HEK293T (cell line): ENCODE results near the gene HSPBAP1.

Experiments
- ARNT ChIP-seq: fragments of 450-650 bp; IDR thresholded peaks from 2 replicates; pipeline ENCODE4 v1.6.1; 2017; ENCODE audit warnings: mild to moderate bottlenecking
- CTBP1 ChIP-seq: fragments of 450-650 bp; IDR thresholded peaks from 2 replicates; pipeline ENCODE4 v1.6.1; 2016; ENCODE audit warnings: borderline replicate concordance
- FOXA1 ChIP-seq: fragments of 450-650 bp; IDR thresholded peaks from 2 replicates; pipeline ENCODE4 v1.6.1; 2016; ENCODE audit warnings: mild to moderate bottlenecking
- NFRKB ChIP-seq: fragments of 450-650 bp; IDR thresholded peaks from 2 replicates; pipeline ENCODE4 v1.6.1; 2016; ENCODE audit warnings: mild to moderate bottlenecking, moderate library complexity
- SP1 ChIP-seq: fragments of 450-650 bp; IDR thresholded peaks from 2 replicates; pipeline ENCODE4 v1.6.1; 2017
- TF ChIP-seq, protein P1 (sequence below): fragments of 450-650 bp; IDR thresholded peaks from 2 replicates; pipeline ENCODE4 v1.6.1; 2016

DNA sequence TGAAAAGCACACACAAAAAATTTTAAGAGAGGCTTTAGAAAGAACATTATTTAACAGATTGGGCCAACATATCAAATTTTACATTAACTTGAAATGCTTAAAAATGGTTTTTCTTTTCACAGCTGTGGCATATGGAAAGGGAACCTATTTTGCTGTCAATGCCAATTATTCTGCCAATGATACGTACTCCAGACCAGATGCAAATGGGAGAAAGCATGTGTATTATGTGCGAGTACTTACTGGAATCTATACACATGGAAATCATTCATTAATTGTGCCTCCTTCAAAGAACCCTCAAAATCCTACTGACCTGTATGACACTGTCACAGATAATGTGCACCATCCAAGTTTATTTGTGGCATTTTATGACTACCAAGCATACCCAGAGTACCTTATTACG is 65.4 kb downstream of the HSPBAP1 start:
- TF ChIP-seq SP1, result no peak
- TF ChIP-seq NFRKB, result no peak
- TF ChIP-seq ARNT, result no peak
- TF ChIP-seq FOXA1, result no peak
- TF ChIP-seq, protein P1, sequence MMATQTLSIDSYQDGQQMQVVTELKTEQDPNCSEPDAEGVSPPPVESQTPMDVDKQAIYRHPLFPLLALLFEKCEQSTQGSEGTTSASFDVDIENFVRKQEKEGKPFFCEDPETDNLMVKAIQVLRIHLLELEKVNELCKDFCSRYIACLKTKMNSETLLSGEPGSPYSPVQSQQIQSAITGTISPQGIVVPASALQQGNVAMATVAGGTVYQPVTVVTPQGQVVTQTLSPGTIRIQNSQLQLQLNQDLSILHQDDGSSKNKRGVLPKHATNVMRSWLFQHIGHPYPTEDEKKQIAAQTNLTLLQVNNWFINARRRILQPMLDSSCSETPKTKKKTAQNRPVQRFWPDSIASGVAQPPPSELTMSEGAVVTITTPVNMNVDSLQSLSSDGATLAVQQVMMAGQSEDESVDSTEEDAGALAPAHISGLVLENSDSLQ, result no peak
- no peak for TF ChIP-seq CTBP1
